Chondrocyte (in vitro differentiated cells): Measurements from ENCODE around the gene SLIT3. TPM values are rescaled to one million over a fixed set of nuclear protein-coding genes. Genes with fewer than 3 reads are reported as not detected.

Experiments used
- DNase-seq: peaks from one replicate; pipeline ENCODE4 v3.0.0; 2021; ENCODE audit warnings: mixed read lengths, low spot score
- H3K27ac Mint-ChIP-seq: one replicate; pipeline ENCODE4 v1.8.0; 2021; ENCODE audit warnings: mild to moderate bottlenecking, moderate library complexity, mixed read lengths; ENCODE audit not compliant: unreplicated experiment
- H3K27me3 Mint-ChIP-seq: 2 replicates; pipeline ENCODE4 v1.8.0; 2021; ENCODE audit warnings: low read depth, mixed read lengths
- H3K36me3 Mint-ChIP-seq: 2 replicates; pipeline ENCODE4 v1.8.0; 2021; ENCODE audit warnings: low read depth, mixed read lengths
- H3K4me1 Mint-ChIP-seq: 2 replicates; pipeline ENCODE4 v1.8.0; 2021; ENCODE audit warnings: low read depth, mild to moderate bottlenecking, mixed read lengths
- H3K4me3 Mint-ChIP-seq: one replicate; pipeline ENCODE4 v1.8.0; 2021; ENCODE audit warnings: mild to moderate bottlenecking, moderate library complexity, mixed read lengths; ENCODE audit not compliant: unreplicated experiment
- H3K9me3 Mint-ChIP-seq: 2 replicates; pipeline ENCODE4 v1.8.0; 2021; ENCODE audit warnings: low read depth, mixed read lengths
- total RNA-seq: library from RNA; stranded (reverse); gene quantifications from 3 replicates; pipeline ENCODE4 v1.2.1, GENCODE V29; 2021
- TF ChIP-seq, protein P1 (sequence below): fragments of 200-600 bp; sonication (generic); IDR thresholded peaks from 2 replicates; pipeline ENCODE4 v1.5.0; 2021; ENCODE audit warnings: antibody characterized with exemption, mild to moderate bottlenecking, moderate library complexity

The SLIT3 gene
- total RNA-seq, 1 donor from 2014 or later, result 116 TPM

- Mint-ChIP-seq H3K27ac (no peak overlapping the region), H3K36me3 (peaks cover 28% of the 10 kb centered on the region), H3K4me1 (peaks cover 27% of the 10 kb centered on the region), H3K4me3 (no peak overlapping the region), H3K27me3 (no peaks in the 10 kb centered on the region), H3K9me3 (no peaks in the 10 kb centered on the region)
- DNase-seq, result no peak
- TF ChIP-seq, protein P1, sequence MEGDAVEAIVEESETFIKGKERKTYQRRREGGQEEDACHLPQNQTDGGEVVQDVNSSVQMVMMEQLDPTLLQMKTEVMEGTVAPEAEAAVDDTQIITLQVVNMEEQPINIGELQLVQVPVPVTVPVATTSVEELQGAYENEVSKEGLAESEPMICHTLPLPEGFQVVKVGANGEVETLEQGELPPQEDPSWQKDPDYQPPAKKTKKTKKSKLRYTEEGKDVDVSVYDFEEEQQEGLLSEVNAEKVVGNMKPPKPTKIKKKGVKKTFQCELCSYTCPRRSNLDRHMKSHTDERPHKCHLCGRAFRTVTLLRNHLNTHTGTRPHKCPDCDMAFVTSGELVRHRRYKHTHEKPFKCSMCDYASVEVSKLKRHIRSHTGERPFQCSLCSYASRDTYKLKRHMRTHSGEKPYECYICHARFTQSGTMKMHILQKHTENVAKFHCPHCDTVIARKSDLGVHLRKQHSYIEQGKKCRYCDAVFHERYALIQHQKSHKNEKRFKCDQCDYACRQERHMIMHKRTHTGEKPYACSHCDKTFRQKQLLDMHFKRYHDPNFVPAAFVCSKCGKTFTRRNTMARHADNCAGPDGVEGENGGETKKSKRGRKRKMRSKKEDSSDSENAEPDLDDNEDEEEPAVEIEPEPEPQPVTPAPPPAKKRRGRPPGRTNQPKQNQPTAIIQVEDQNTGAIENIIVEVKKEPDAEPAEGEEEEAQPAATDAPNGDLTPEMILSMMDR, result no peak
Observed at GRCh38 chr5:168695301-168695835, 605.6 kb downstream of the SLIT3 start.

DNA sequence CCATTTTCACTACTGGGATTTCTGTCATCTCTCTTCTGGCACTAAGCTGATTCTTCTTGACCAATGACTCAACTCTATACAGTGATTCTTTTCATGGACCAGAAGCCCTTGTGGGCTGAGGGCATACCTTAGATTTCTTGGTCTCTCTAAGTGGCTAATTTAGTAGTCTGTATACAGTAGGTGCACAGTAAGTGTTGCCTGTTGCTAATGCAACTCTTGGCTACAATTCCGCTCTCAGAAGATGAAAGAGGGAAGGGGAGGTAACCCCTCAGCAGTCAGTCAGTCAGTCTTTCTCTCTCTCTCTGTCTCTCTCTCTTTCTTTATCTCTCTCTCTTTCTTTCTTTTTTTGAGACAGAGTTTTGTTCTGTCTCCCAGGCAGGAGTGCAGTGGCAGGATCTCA lies 606.6 kb downstream of the SLIT3 start:
- H3K4me1 Mint-ChIP-seq, result peaks cover 27% of the 10 kb centered on the region
- H3K9me3 Mint-ChIP-seq, result no peaks in the 10 kb centered on the region
- H3K4me3 Mint-ChIP-seq, result no peak overlapping the region
- H3K27ac Mint-ChIP-seq, result no peak overlapping the region
- no peaks in the 10 kb centered on the region for H3K27me3 Mint-ChIP-seq
- H3K36me3 Mint-ChIP-seq, result peaks cover 29% of the 10 kb centered on the region
- TF ChIP-seq, protein P1, result no peak
- DNase-seq, result no peak

DNA sequence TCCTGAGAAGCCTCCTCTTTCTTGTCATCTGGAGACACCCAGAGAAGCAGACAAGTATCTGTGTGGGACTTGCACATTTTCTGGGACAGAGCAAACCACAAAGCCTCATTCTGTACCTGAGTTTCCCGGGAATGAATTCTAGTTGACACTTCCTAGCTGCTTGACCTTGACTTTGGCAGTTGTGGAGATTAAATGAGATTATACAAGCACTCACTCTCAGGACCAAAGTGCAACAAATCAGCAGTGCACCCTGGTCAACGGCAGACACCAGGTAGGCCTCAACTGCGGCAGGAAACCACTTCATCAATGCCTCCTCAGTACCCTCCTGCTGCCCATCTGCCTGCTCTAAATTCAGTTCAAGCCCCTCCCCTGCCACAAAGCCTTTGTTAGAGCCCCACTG lies 607.1 kb downstream of the SLIT3 start:
- H3K36me3 Mint-ChIP-seq, result peaks cover 29% of the 10 kb centered on the region
- DNase-seq, result no peak
- no peaks in the 10 kb centered on the region for H3K9me3 Mint-ChIP-seq
- H3K4me3 Mint-ChIP-seq, result no peak overlapping the region
- no peak overlapping the region for H3K27ac Mint-ChIP-seq
- peaks cover 26% of the 10 kb centered on the region for H3K4me1 Mint-ChIP-seq
- TF ChIP-seq, protein P1, result no peak
- H3K27me3 Mint-ChIP-seq, result no peaks in the 10 kb centered on the region

DNA sequence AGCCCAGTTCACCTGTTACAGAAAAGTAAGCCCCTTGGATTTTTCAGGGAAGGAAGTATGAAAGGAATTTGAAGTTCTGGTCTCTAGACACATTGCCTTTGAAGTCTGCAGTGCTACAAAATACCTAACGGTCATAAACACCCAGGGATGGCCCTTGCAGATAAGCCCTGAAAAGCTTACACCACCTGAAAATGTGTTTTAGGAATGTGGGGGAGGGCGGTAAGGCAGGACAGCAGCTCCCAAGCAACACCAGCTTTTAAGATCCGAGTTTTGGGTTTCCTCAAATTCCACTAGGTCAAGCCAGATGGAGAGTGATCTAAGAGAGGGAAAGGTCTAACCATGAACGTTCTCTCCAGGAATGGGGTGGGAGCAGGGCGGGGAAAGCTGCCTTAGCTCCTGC lies 607.6 kb downstream of the SLIT3 start:
- DNase-seq, result no peak
- H3K27me3 Mint-ChIP-seq, result no peaks in the 10 kb centered on the region
- no peak overlapping the region for H3K27ac Mint-ChIP-seq
- H3K9me3 Mint-ChIP-seq, result no peaks in the 10 kb centered on the region
- H3K4me1 Mint-ChIP-seq, result peaks cover 23% of the 10 kb centered on the region
- TF ChIP-seq, protein P1, result no peak
- no peak overlapping the region for H3K4me3 Mint-ChIP-seq
- peaks cover 28% of the 10 kb centered on the region for H3K36me3 Mint-ChIP-seq

- Mint-ChIP-seq H3K4me3 (no peak overlapping the region), H3K36me3 (peaks cover 18% of the 10 kb centered on the region), H3K27ac (no peak overlapping the region), H3K27me3 (no peaks in the 10 kb centered on the region), H3K9me3 (no peaks in the 10 kb centered on the region), H3K4me1 (peaks cover 17% of the 10 kb centered on the region)
- DNase-seq, result no peak
- TF ChIP-seq, protein P1, result no peak
Observed at GRCh38 chr5:168691891-168692290, 609.0 kb downstream of the SLIT3 start.
